Left lung (tissue), 10 donors: ENCODE data around the gene OR2S2. TPM values are rescaled to one million over a fixed set of nuclear protein-coding genes. Genes with fewer than 3 reads are reported as not detected.

Experiments
- ATAC-seq: fragments of 200-7000 bp; cut with Tn5 transposase; one replicate; pipeline ENCODE4 v1.9.1; 2020; ENCODE audit warnings: moderate library complexity
- DNase-seq, 4 donors: peaks; one replicate each; pipeline ENCODE4 v3.0.0-alpha.2; 2013 to 2020
- H3K27ac ChIP-seq, 2 donors: fragments of 200-600 bp; sonication (generic) in 1 of 2; one replicate each; pipeline versions ENCODE4 v1.5.0 to v1.8.0; 2020 to 2021
- H3K27me3 ChIP-seq, 2 donors: fragments of 200-600 bp; sonication (generic) in 1 of 2; one replicate each; pipeline versions ENCODE4 v1.5.0 to v1.8.0; 2020 to 2021
- H3K36me3 ChIP-seq, 2 donors: fragments of 200-600 bp; sonication (generic) in 1 of 2; one replicate each; pipeline versions ENCODE4 v1.5.0 to v1.8.0; 2020 to 2021
- H3K4me1 ChIP-seq, 2 donors: fragments of 200-600 bp; one replicate each; pipeline ENCODE4 v1.8.0; 2021
- H3K4me3 ChIP-seq, 2 donors: fragments of 200-600 bp; sonication (generic) in 1 of 2; one replicate each; pipeline versions ENCODE4 v1.5.0 to v1.8.0; 2020 to 2021; ENCODE audit warnings: mild to moderate bottlenecking in 1 of 2
- H3K9me3 ChIP-seq, 2 donors: fragments of 200-600 bp; sonication (generic) in 1 of 2; one replicate each; pipeline versions ENCODE4 v1.5.0 to v1.8.0; 2020 to 2021
- CTCF ChIP-seq, 2 donors: fragments of 200-600 bp; sonication (generic) in 1 of 2; IDR thresholded peaks; one replicate each; pipeline versions ENCODE4 v1.5.0 to v1.8.0; 2021; ENCODE audit warnings: antibody characterized with exemption in 2 of 2
- intact Hi-C, 2 donors: fragments of 100-400 bp; cut with DNase I; formaldehyde crosslinking; loops; one replicate each; pipeline versions ENCODE4 v1.11.2 to v1.14.2; 2022
- polyA plus RNA-seq, 6 donors: library from polyadenylated mRNA; unstranded; fragments of 120-200 nt; gene quantifications; one replicate each; pipeline ENCODE4 v1.2.1, GENCODE V29; 2013; ENCODE audit not compliant: insufficient read length in 6 of 6
- total RNA-seq, 2 donors: library from RNA; stranded (reverse); fragmentation: NEBNext Ultra II Directional; extraction: Animal tissue kit (Norgen Biotek cat#: 25700); gene quantifications; one replicate each; pipeline ENCODE4 v1.2.1, GENCODE V29; 2021
- donor health status: DM: no; HTN: yes; CAD: no.
- donor health status: DM: no; HTN: no; CAD: no.

Gene OR2S2
- total and polyA plus RNA-seq, 8 donors = 0.32 TPM; not detected in 7

GRCh38 chr9:35990155-35990554 is 32.2 kb upstream of the OR2S2 start:
- Histone ChIP-seq H3K4me3 (no peak overlapping the region), H3K27me3 (peaks cover 0 to 6% of the 10 kb centered on the region in 2 donors), H3K4me1 (no peaks in the 10 kb centered on the region), H3K36me3 (no peaks in the 10 kb centered on the region), H3K27ac (no peak overlapping the region), H3K9me3 (no peaks in the 10 kb centered on the region)
- DNase-seq (no peak), ATAC-seq (no peak)
- intact Hi-C loops = no loop called here
- no peak for TF ChIP-seq CTCF (IDR thresholded peaks at IDR 0.05)

DNA sequence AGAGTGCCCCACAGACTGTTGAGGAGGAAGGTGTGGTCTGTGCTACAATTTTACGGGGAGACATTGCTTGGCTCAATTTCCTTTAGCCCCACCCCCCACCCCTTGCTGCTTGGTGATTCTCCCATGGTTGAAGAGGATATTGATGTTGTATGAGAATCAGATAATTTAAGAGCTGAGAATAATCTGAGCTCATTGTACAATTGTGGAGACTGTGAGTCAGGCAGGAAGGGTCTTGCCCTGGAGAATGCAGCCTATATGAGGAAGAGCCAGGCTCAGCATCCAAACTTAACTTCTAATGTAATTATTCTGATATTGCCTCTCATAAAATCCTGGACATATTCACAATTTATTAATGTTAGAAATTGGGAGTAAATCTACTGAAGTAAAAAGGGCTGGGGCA is 26.1 kb upstream of the OR2S2 start:
- H3K4me1 ChIP-seq = no peaks in the 10 kb centered on the region
- intact Hi-C loops = no loop called here

DNA sequence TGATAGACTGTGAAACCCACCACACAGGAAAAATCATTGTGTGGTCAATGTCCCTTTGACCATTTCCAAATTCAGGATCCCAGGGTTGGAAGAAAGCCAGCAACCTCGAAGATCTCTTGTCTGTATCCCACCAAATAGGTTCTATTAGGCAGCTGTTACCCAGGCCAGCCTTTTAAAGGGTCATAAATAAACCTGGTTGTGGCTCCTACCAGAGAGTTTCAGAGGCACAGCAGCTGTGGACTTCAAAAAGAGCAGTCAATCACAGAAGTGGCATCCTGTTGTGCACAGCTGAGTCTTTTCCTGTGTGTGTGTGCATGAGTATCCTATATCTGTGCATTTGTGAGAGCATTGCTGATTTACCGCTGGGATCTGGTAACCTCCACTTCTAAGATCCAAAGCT is 23.7 kb upstream of the OR2S2 start:
- no peaks in the 10 kb centered on the region for H3K36me3 ChIP-seq
- H3K9me3 ChIP-seq = no peaks in the 10 kb centered on the region
- intact Hi-C loops = no loop called here
- peaks cover 0 to 21% of the 10 kb centered on the region in 2 donors for H3K27me3 ChIP-seq
- no peak for TF ChIP-seq CTCF (IDR thresholded peaks at IDR 0.05)
- no peak overlapping the region for H3K27ac ChIP-seq
- DNase-seq = no peak
- H3K4me3 ChIP-seq = no peak overlapping the region
- ATAC-seq = no peak
- H3K4me1 ChIP-seq = no peaks in the 10 kb centered on the region

More for the DNA sequence above, 26.1 kb upstream of the OR2S2 start:
- no peaks in the 10 kb centered on the region for H3K36me3 ChIP-seq
- ATAC-seq (no peak), DNase-seq (no peak)
- H3K27ac ChIP-seq = no peak overlapping the region
- H3K9me3 ChIP-seq = no peaks in the 10 kb centered on the region
- no peak for TF ChIP-seq CTCF (IDR thresholded peaks at IDR 0.05)
- H3K4me3 ChIP-seq = no peak overlapping the region
- peaks cover 0 to 27% of the 10 kb centered on the region in 2 donors for H3K27me3 ChIP-seq

GRCh38 chr9:35980289-35981011 is 22.5 kb upstream of the OR2S2 start:
- intact Hi-C loops = no loop called here
- peaks cover 0 to 2% of the 10 kb centered on the region in 2 donors for H3K9me3 ChIP-seq
- no peak for TF ChIP-seq CTCF (IDR thresholded peaks at IDR 0.05)
- ATAC-seq (no peak), DNase-seq (no peak)
- H3K27ac ChIP-seq = no peak overlapping the region
- H3K4me3 ChIP-seq = no peak overlapping the region
- no peaks in the 10 kb centered on the region for H3K36me3 ChIP-seq
- no peaks in the 10 kb centered on the region for H3K4me1 ChIP-seq
- H3K27me3 ChIP-seq = peaks cover 0 to 21% of the 10 kb centered on the region in 2 donors

DNA sequence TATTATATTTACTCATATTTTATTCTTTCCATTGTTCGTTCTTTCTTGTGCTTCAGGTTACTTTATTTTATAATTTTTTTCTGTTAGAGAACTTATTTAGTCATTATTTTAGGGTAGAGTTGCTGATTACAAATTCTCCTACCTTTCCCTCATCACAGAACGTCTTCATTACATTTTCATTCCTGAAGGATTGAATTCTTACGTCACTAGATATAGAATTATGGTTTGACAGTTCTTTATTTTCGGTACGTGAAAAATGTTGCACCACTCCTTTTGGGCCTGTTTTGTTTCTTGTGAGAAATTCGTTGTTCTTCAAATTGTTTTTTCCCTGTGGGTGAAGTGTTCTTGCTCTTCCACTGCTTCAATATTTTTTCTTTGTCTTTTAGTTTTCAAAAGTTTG is 20.8 kb upstream of the OR2S2 start:
- intact Hi-C loops = no loop called here
- no peak for TF ChIP-seq CTCF (IDR thresholded peaks at IDR 0.05)
- no peaks in the 10 kb centered on the region for H3K4me1 ChIP-seq
- peaks cover 0 to 10% of the 10 kb centered on the region in 2 donors for H3K9me3 ChIP-seq
- no peak overlapping the region for H3K27ac ChIP-seq
- no peaks in the 10 kb centered on the region for H3K36me3 ChIP-seq
- DNase-seq (no peak), ATAC-seq (no peak)
- peaks cover 0 to 26% of the 10 kb centered on the region in 2 donors for H3K27me3 ChIP-seq
- H3K4me3 ChIP-seq = no peak overlapping the region
